Measurements from ENCODE around the gene SGSM2. TPM values are rescaled to one million over a fixed set of nuclear protein-coding genes. Genes with fewer than 3 reads are reported as not detected.

Gene SGSM2
- polyA plus RNA-seq, 1 donor from 2014 or later = 222 TPM

GRCh38 chr17:2423271-2423670 is 86.0 kb downstream of the SGSM2 start:
- Histone ChIP-seq H3K9me3 (ENCODE audit: low read length) (no peaks in the 10 kb centered on the region), H3F3A (ENCODE audit: insufficient read depth, low read length, poor library complexity, severe bottlenecking) (no peaks in the 10 kb centered on the region)

GRCh38 chr17:2427215-2427614 is 89.9 kb downstream of the SGSM2 start:
- no peak overlapping the region for H3K9ac ChIP-seq (ENCODE audit: low read length)
- H3K4me3 ChIP-seq (ENCODE audit: low read length) = no peak overlapping the region
- no peaks in the 10 kb centered on the region for H3K36me3 ChIP-seq (ENCODE audit: insufficient read depth, low read length)
- H3K27ac ChIP-seq (ENCODE audit: low read length) = no peak overlapping the region
- no peaks in the 10 kb centered on the region for H3K27me3 ChIP-seq (ENCODE audit: insufficient read depth, low read depth, low read length)
- no peak overlapping the region for H3K4me2 ChIP-seq (ENCODE audit: low read length)
- no peaks in the 10 kb centered on the region for H3K9me3 ChIP-seq (ENCODE audit: low read length)
- no peaks in the 10 kb centered on the region for H3K79me2 ChIP-seq (replicated peaks; ENCODE audit: insufficient read depth, low read length)
- H2AFZ ChIP-seq (ENCODE audit: low read depth, low read length) = no peak overlapping the region
- H3K9me2 ChIP-seq (ENCODE audit: insufficient read depth, low read length) = no peaks in the 10 kb centered on the region
- H3F3A ChIP-seq (ENCODE audit: insufficient read depth, low read length, poor library complexity, severe bottlenecking) = no peaks in the 10 kb centered on the region
- no peaks in the 10 kb centered on the region for H4K20me1 ChIP-seq (ENCODE audit: insufficient read depth)
- TF ChIP-seq EP300 (conservative IDR thresholded peaks at IDR 0.05; ENCODE audit: poor library complexity, severe bottlenecking) (no peak), CTCF (IDR thresholded peaks at IDR 0.05; ENCODE audit: poor library complexity, severe bottlenecking) (no peak), RAD21 (conservative IDR thresholded peaks at IDR 0.05) (no peak), POLR2AphosphoS5 (IDR thresholded peaks at IDR 0.05) (no peak), EZH2 (IDR thresholded peaks at IDR 0.05; ENCODE audit: borderline replicate concordance, insufficient read depth, low read length, poor library complexity, severe bottlenecking) (no peak), SMC3 (conservative IDR thresholded peaks at IDR 0.05; ENCODE audit: poor library complexity) (no peak), MXI1 (conservative IDR thresholded peaks at IDR 0.05; ENCODE audit: poor library complexity, severe bottlenecking) (no peak)

More at GRCh38 chr17:2423271-2423670, 86.0 kb downstream of the SGSM2 start:
- Histone ChIP-seq H4K20me1 (ENCODE audit: insufficient read depth) (no peaks in the 10 kb centered on the region), H3K36me3 (ENCODE audit: insufficient read depth, low read length) (no peaks in the 10 kb centered on the region), H3K79me2 (replicated peaks; ENCODE audit: insufficient read depth, low read length) (no peaks in the 10 kb centered on the region), H3K27ac (ENCODE audit: low read length) (peak overlapping the region; percentile 63), H3K9me2 (ENCODE audit: insufficient read depth, low read length) (no peaks in the 10 kb centered on the region), H3K4me2 (ENCODE audit: low read length) (peak overlapping the region; percentile 14), H3K9ac (ENCODE audit: low read length) (peak overlapping the region; percentile 41), H3K27me3 (ENCODE audit: insufficient read depth, low read depth, low read length) (no peaks in the 10 kb centered on the region), H2AFZ (ENCODE audit: low read depth, low read length) (no peak overlapping the region), H3K4me3 (ENCODE audit: low read length) (peak overlapping the region; percentile 44)
- no peak for TF ChIP-seq RAD21 (conservative IDR thresholded peaks at IDR 0.05)
- no peak for TF ChIP-seq CTCF (IDR thresholded peaks at IDR 0.05; ENCODE audit: poor library complexity, severe bottlenecking)
- TF ChIP-seq SMC3 (conservative IDR thresholded peaks at IDR 0.05; ENCODE audit: poor library complexity) = no peak
- no peak for TF ChIP-seq EZH2 (IDR thresholded peaks at IDR 0.05; ENCODE audit: borderline replicate concordance, insufficient read depth, low read length, poor library complexity, severe bottlenecking)
- peak; percentile 70 for TF ChIP-seq POLR2AphosphoS5 (IDR thresholded peaks at IDR 0.05)
- TF ChIP-seq MXI1 (conservative IDR thresholded peaks at IDR 0.05; ENCODE audit: poor library complexity, severe bottlenecking) = no peak
- no peak for TF ChIP-seq REST (IDR thresholded peaks at IDR 0.05; ENCODE audit: borderline replicate concordance)
- TF ChIP-seq EP300 (conservative IDR thresholded peaks at IDR 0.05; ENCODE audit: poor library complexity, severe bottlenecking) = no peak
